GM08714 (cell line): ENCODE data around the gene CCDC110.

Experiments
- H3K4me3 ChIP-seq: fragments of 200-500 bp; sonication (Bioruptor generic); 2 replicates; pipeline ENCODE4 v1.5.1; 2014; ENCODE audit warnings: mild to moderate bottlenecking, low read length, inconsistent platforms
- ZNF274 ChIP-seq: IDR thresholded peaks from 2 replicates; pipeline ENCODE4 v1.6.1; 2012; ENCODE audit warnings: mild to moderate bottlenecking, low read depth, low read length

The CCDC110 gene

GRCh38 chr4:185463541-185463940, 8.0 kb downstream of the CCDC110 start:
- H3K4me3 ChIP-seq = no peak overlapping the region
- no peak for TF ChIP-seq ZNF274

GRCh38 chr4:185461565-185461964, 10.0 kb downstream of the CCDC110 start:
- TF ChIP-seq ZNF274 = no peak
- no peak overlapping the region for H3K4me3 ChIP-seq

- H3K4me3 ChIP-seq = no peak overlapping the region
- no peak for TF ChIP-seq ZNF274
Observed at GRCh38 chr4:185457136-185457535, 14.4 kb downstream of the CCDC110 start.

GRCh38 chr4:185456131-185456530, 15.4 kb downstream of the CCDC110 start:
- TF ChIP-seq ZNF274 = no peak
- no peak overlapping the region for H3K4me3 ChIP-seq

GRCh38 chr4:185445209-185445608, 26.3 kb downstream of the CCDC110 start:
- no peak for TF ChIP-seq ZNF274
- no peak overlapping the region for H3K4me3 ChIP-seq

GRCh38 chr4:185441479-185441878, 30.1 kb downstream of the CCDC110 start:
- no peak for TF ChIP-seq ZNF274
- H3K4me3 ChIP-seq = no peak overlapping the region

- H3K4me3 ChIP-seq = no peak overlapping the region
- no peak for TF ChIP-seq ZNF274
Observed at GRCh38 chr4:185437809-185438208, 33.7 kb downstream of the CCDC110 start.

GRCh38 chr4:185435466-185435865, 36.1 kb downstream of the CCDC110 start:
- TF ChIP-seq ZNF274 = no peak
- no peak overlapping the region for H3K4me3 ChIP-seq

- TF ChIP-seq ZNF274 = no peak
- no peak overlapping the region for H3K4me3 ChIP-seq
Observed at GRCh38 chr4:185429660-185430059, 41.9 kb downstream of the CCDC110 start.

- H3K4me3 ChIP-seq = no peak overlapping the region
Observed at GRCh38 chr4:185426960-185427688, 44.4 kb downstream of the CCDC110 start.

GRCh38 chr4:185425647-185426352, 45.7 kb downstream of the CCDC110 start, which contains the start of gene UFSP2:
TSS of gene UFSP2 (minus strand) at chr4:185425964. CDS start at chr4:185425868, 96 bp downstream.
- no peak for TF ChIP-seq ZNF274
- peak within 1 kb of the TSS; percentile 96 for H3K4me3 ChIP-seq

More at GRCh38 chr4:185426960-185427688, 44.4 kb downstream of the CCDC110 start:
- no peak for TF ChIP-seq ZNF274

- peak overlapping the region; percentile 96 for H3K4me3 ChIP-seq
Observed at GRCh38 chr4:185424905-185425646, 46.5 kb downstream of the CCDC110 start.

GRCh38 chr4:185421366-185422124, 50.0 kb downstream of the CCDC110 start:
- no peak overlapping the region for H3K4me3 ChIP-seq
- TF ChIP-seq ZNF274 = no peak

More at GRCh38 chr4:185424905-185425646, 46.5 kb downstream of the CCDC110 start:
- no peak for TF ChIP-seq ZNF274

- TF ChIP-seq ZNF274 = no peak
- H3K4me3 ChIP-seq = no peak overlapping the region
Observed at GRCh38 chr4:185416955-185417354, 54.6 kb downstream of the CCDC110 start.
